ENCODE measurements around the gene EFCAB14. TPM values are rescaled to one million over a fixed set of nuclear protein-coding genes. Genes with fewer than 3 reads are reported as not detected.
A peak's percentile ranks its signal among the peaks of the same experiment; 100 is the strongest.

Gene EFCAB14
- total and polyA plus RNA-seq, 2 experiments from 2014 or later = 23.3 to 49.0 TPM

DNA sequence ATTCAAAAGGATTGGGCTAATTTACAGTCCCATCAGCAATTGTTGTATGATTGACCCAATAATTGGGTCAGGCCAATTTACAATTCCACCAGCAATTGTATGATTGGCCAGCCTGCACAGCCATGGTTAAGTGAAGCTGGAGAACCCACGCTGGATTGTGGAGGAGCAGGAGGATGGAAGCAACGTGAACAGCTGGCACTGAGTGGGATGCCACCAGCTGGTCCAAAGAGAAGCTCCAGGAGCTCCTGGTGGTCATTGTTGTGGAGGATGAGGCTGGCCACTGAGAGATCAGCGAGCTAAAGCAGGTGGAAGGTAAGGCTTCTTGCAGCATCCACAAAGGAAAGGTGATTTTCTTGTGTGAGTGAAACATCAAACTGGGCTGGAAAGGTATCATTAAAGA is 23.2 kb upstream of the EFCAB14 start (continued):
- TF ChIP-seq, protein P1, sequence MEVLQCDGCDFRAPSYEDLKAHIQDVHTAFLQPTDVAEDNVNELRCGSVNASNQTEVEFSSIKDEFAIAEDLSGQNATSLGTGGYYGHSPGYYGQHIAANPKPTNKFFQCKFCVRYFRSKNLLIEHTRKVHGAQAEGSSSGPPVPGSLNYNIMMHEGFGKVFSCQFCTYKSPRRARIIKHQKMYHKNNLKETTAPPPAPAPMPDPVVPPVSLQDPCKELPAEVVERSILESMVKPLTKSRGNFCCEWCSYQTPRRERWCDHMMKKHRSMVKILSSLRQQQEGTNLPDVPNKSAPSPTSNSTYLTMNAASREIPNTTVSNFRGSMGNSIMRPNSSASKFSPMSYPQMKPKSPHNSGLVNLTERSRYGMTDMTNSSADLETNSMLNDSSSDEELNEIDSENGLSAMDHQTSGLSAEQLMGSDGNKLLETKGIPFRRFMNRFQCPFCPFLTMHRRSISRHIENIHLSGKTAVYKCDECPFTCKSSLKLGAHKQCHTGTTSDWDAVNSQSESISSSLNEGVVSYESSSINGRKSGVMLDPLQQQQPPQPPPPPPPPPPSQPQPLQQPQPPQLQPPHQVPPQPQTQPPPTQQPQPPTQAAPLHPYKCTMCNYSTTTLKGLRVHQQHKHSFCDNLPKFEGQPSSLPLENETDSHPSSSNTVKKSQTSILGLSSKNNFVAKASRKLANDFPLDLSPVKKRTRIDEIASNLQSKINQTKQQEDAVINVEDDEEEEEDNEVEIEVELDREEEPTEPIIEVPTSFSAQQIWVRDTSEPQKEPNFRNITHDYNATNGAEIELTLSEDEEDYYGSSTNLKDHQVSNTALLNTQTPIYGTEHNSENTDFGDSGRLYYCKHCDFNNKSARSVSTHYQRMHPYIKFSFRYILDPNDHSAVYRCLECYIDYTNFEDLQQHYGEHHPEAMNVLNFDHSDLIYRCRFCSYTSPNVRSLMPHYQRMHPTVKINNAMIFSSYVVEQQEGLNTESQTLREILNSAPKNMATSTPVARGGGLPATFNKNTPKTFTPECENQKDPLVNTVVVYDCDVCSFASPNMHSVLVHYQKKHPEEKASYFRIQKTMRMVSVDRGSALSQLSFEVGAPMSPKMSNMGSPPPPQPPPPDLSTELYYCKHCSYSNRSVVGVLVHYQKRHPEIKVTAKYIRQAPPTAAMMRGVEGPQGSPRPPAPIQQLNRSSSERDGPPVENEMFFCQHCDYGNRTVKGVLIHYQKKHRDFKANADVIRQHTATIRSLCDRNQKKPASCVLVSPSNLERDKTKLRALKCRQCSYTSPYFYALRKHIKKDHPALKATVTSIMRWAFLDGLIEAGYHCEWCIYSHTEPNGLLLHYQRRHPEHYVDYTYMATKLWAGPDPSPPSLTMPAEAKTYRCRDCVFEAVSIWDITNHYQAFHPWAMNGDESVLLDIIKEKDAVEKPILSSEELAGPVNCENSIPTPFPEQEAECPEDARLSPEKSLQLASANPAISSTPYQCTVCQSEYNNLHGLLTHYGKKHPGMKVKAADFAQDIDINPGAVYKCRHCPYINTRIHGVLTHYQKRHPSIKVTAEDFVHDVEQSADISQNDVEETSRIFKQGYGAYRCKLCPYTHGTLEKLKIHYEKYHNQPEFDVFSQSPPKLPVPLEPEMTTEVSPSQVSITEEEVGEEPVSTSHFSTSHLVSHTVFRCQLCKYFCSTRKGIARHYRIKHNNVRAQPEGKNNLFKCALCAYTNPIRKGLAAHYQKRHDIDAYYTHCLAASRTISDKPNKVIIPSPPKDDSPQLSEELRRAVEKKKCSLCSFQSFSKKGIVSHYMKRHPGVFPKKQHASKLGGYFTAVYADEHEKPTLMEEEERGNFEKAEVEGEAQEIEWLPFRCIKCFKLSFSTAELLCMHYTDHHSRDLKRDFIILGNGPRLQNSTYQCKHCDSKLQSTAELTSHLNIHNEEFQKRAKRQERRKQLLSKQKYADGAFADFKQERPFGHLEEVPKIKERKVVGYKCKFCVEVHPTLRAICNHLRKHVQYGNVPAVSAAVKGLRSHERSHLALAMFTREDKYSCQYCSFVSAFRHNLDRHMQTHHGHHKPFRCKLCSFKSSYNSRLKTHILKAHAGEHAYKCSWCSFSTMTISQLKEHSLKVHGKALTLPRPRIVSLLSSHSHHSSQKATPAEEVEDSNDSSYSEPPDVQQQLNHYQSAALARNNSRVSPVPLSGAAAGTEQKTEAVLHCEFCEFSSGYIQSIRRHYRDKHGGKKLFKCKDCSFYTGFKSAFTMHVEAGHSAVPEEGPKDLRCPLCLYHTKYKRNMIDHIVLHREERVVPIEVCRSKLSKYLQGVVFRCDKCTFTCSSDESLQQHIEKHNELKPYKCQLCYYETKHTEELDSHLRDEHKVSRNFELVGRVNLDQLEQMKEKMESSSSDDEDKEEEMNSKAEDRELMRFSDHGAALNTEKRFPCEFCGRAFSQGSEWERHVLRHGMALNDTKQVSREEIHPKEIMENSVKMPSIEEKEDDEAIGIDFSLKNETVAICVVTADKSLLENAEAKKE (CRISPR knock-in tag; IDR thresholded peaks at IDR 0.05) = no peak
- TF ChIP-seq ZNF331 (CRISPR knock-in tag; IDR thresholded peaks at IDR 0.05; ENCODE audit: low read depth) = no peak
- no peak for TF ChIP-seq ZNF114 (CRISPR knock-in tag; IDR thresholded peaks at IDR 0.05)
- TF ChIP-seq EZH2phosphoT487 (IDR thresholded peaks at IDR 0.05; ENCODE audit: unreplicated experiment) = no peak
- TF ChIP-seq, protein P2, sequence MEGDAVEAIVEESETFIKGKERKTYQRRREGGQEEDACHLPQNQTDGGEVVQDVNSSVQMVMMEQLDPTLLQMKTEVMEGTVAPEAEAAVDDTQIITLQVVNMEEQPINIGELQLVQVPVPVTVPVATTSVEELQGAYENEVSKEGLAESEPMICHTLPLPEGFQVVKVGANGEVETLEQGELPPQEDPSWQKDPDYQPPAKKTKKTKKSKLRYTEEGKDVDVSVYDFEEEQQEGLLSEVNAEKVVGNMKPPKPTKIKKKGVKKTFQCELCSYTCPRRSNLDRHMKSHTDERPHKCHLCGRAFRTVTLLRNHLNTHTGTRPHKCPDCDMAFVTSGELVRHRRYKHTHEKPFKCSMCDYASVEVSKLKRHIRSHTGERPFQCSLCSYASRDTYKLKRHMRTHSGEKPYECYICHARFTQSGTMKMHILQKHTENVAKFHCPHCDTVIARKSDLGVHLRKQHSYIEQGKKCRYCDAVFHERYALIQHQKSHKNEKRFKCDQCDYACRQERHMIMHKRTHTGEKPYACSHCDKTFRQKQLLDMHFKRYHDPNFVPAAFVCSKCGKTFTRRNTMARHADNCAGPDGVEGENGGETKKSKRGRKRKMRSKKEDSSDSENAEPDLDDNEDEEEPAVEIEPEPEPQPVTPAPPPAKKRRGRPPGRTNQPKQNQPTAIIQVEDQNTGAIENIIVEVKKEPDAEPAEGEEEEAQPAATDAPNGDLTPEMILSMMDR (conservative IDR thresholded peaks at IDR 0.05; ENCODE audit: low read depth in 2 of 2) = no peak

DNA sequence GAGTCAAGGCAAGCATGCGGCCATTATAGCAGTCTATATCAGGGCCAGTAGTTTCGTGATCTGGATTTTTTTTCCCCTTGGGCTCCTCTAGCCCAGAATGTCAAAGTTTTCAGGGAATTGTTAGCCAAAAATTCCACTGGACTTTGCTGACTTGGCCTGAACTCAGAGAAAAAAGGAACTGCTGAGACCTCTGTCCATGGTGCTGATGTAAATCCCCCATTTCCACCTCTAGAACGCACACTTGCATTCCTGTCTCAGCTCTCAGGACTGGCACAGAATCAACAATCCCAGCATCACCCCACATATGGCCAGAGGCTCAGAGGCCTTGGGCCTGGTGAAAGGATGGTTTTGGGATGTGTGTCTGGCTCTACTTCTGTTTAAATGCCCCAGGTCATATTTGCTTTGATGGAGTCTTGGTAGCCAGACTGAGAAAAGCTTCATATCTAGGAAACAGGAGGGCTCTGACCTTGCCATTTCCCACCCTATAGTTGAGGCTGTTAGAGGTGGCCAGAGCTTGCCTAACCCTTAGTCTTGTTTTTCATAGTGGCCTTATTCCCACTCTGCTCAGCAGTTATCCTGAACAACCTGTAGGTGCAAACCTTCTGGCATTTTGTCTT is 16.9 kb upstream of the EFCAB14 start:
- Mint-ChIP-seq H3K27me3 (ENCODE audit: insufficient read depth, low read depth, poor library complexity) (peaks cover 4% of the 10 kb centered on the region), H3K9me3 (peaks cover 2% of the 10 kb centered on the region; the same call in 1 of the 3 replicates), H3K4me3 (no peak overlapping the region), H3K27ac (no peak overlapping the region), H3K4me1 (no peaks in the 10 kb centered on the region), H3K36me3 (ENCODE audit: low read depth) (no peaks in the 10 kb centered on the region)
- Histone ChIP-seq H3F3A (replicated peaks; ENCODE audit: low read depth) (no peaks in the 10 kb centered on the region), H3K79me2 (replicated peaks; ENCODE audit: insufficient read depth) (no peaks in the 10 kb centered on the region), H3K9me2 (ENCODE audit: insufficient read depth) (no peaks in the 10 kb centered on the region), H2AFZ (no peak overlapping the region), H3K4me2 (no peak overlapping the region), H3K27ac (ENCODE audit: low read depth) (no peak overlapping the region), H3K4me3 (no peak overlapping the region), H4K20me1 (replicated peaks; ENCODE audit: insufficient read depth) (no peaks in the 10 kb centered on the region), H3K36me3 (ENCODE audit: insufficient read depth) (no peaks in the 10 kb centered on the region), H3K27me3 (ENCODE audit: insufficient read depth) (no peaks in the 10 kb centered on the region), H3K4me1 (ENCODE audit: insufficient read depth) (no peaks in the 10 kb centered on the region)
- DNase-seq (ENCODE audit: low spot score) (peak; percentile 86), ATAC-seq (peak; percentile 84)
- no peak for TF ChIP-seq EZH2phosphoT487 (IDR thresholded peaks at IDR 0.05; ENCODE audit: unreplicated experiment)
- TF ChIP-seq, protein P3, sequence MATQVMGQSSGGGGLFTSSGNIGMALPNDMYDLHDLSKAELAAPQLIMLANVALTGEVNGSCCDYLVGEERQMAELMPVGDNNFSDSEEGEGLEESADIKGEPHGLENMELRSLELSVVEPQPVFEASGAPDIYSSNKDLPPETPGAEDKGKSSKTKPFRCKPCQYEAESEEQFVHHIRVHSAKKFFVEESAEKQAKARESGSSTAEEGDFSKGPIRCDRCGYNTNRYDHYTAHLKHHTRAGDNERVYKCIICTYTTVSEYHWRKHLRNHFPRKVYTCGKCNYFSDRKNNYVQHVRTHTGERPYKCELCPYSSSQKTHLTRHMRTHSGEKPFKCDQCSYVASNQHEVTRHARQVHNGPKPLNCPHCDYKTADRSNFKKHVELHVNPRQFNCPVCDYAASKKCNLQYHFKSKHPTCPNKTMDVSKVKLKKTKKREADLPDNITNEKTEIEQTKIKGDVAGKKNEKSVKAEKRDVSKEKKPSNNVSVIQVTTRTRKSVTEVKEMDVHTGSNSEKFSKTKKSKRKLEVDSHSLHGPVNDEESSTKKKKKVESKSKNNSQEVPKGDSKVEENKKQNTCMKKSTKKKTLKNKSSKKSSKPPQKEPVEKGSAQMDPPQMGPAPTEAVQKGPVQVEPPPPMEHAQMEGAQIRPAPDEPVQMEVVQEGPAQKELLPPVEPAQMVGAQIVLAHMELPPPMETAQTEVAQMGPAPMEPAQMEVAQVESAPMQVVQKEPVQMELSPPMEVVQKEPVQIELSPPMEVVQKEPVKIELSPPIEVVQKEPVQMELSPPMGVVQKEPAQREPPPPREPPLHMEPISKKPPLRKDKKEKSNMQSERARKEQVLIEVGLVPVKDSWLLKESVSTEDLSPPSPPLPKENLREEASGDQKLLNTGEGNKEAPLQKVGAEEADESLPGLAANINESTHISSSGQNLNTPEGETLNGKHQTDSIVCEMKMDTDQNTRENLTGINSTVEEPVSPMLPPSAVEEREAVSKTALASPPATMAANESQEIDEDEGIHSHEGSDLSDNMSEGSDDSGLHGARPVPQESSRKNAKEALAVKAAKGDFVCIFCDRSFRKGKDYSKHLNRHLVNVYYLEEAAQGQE (IDR thresholded peaks at IDR 0.05; ENCODE audit: unreplicated experiment) = peak; percentile 92
- TF ChIP-seq, protein P2 (conservative IDR thresholded peaks at IDR 0.05; ENCODE audit: low read depth in 2 of 2) = peak; percentile 50 to 67
